HG03066 (cell line): ENCODE data around the gene CABLES2.

Source experiments
- ATAC-seq: cut with Tn5 transposase; IDR thresholded peaks from one replicate; pipeline ENCODE4 v1.9.1; 2021; ENCODE audit warnings: low read depth; ENCODE audit not compliant: unreplicated experiment

The CABLES2 gene

DNA sequence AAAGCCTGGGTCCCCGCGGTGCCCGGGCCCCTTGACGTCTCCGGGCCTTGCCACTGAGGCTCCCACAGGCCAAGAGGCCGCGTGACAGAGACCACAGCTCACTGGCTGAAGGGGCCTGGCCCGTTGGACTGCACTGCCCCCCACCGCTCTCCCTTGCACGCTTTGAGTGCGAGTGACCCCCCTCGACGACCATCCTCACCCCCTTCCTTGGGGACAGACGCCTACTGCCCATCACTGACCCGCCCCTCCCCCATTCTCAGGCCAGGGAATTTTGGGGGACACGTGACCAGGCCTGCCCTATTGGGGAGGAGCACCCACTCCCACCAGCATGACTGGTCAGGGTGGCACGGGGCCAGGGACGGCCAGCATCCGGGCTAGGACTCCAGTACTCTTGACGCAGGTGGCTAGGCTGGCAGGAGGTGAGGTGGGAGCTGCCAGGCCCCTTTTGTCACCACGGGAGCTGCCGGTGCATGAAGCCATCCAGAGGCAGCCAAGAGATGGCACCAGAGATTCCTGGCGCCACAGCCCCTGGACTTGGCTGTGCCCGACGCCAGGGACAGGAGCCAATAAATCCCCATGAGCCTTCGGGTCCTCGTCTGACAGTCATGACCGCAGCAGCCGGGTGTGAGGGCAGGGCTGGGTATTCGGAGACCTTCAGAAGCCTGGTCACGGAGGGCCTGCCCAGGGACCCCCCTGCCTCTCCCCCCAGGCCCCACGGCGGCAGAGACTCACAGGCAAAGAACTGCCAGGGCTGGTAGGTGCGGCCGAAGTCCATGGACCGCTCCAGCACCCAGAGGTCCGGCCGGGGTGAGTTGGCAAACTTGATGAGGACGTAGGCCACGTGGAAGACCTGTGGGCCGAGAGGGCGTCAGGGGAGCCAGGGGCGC is 54.4 kb downstream of the CABLES2 start:
- no peak for ATAC-seq

GRCh38 chr20:62351469-62352401 is 55.4 kb downstream of the CABLES2 start:
- no peak for ATAC-seq

GRCh38 chr20:62350629-62351422 is 56.3 kb downstream of the CABLES2 start:
- ATAC-seq: no peak

- ATAC-seq: no peak
Measured at GRCh38 chr20:62350098-62350628, 56.9 kb downstream of the CABLES2 start.

- ATAC-seq: no peak
Measured at GRCh38 chr20:62349556-62350097, 57.5 kb downstream of the CABLES2 start.

GRCh38 chr20:62348604-62349003 is 58.5 kb downstream of the CABLES2 start:
- ATAC-seq: no peak

- ATAC-seq: no peak
Measured at GRCh38 chr20:62347445-62347844, 59.6 kb downstream of the CABLES2 start.

DNA sequence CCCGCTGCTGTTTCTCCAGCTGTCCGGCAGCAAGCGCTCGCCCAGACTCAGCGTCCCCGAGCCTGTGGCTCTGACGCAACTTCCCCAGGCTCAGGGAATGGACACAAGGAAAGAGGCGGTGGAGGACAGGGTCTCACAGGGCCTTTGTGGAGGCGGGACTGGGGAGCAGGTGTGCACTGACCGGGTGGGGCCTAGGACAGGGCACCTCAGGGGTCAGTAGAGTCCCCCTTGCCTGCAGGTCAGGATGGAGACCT is 60.0 kb downstream of the CABLES2 start:
- ATAC-seq: no peak

DNA sequence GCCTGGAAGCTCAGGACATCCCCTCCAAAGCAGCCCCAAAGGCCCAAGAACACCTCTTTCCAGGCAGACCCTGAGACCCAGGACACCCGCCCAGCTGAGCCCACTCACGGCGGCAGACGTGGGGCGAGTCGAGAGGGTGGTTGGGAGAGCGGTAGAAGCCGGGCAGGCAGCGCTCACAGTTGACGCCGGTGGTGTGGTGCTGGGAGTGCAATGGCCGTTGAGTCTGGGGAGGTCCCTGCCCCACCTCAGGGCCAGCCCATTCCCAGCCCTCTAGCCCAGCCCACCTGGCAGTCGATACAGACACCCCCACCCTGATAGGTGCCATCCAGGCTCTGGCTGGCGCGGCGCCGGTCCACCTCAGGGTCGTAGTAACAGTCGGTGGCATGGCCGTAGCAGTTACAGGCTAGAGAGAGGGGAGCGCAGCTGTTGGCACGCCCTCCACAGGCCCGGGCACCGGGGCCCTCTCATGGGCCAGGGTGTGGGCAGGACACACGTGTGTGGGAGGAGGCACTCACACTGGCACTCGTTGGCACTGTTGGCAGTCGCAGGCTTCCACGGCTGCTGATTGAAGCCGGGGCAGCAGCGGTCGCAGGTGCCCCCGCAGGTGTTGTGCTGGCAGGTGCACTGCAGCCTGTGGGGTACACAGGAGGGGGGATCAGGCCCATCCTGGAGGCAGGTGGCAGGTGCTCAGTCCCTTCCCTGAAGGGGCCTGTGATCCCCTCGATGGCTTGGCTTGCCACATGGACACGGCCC is 60.5 kb downstream of the CABLES2 start:
- ATAC-seq: no peak

DNA sequence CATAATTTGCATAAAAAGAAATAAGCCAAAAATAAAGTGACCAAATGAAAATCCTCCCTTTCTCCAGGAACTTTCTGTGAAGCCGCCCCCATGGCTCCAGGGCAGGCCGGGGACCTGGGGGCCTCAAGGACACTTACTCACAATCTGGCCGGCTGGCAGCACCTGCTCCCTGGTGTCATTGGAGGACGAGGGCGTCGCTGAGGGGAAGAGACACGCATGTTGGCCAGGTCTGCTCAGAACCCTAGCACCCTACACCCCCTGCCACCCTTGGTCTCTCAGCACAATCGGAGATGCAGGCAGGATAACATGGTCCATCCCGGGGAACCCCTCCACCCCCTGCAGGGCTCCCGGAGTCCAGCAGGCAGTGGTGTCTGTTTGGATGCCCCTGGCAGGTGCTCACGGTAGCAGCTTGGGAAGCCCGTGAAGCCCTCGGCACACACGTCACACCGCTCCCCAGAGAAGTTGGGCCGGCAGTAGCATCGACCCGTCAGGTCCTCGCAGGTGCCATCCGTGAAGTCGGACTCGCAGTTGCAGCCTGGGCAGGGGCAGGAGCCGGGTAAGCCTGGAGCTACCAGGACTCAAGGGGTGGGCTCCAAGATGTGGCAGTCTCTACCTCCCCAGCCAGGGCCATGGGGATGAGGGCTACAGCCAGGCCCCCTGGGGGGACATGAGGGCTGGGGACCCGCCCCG is 61.3 kb downstream of the CABLES2 start:
- ATAC-seq: no peak

- ATAC-seq: no peak
Measured at GRCh38 chr20:62344782-62345181, 62.3 kb downstream of the CABLES2 start.

GRCh38 chr20:62344092-62344491 is 63.0 kb downstream of the CABLES2 start:
- no peak for ATAC-seq

GRCh38 chr20:62342910-62343309 is 64.2 kb downstream of the CABLES2 start:
- no peak for ATAC-seq

- ATAC-seq: peak; percentile 57
Measured at GRCh38 chr20:62339647-62340062, 67.4 kb downstream of the CABLES2 start.
